H9 (cell line): ENCODE measurements around the gene SSBP3. TPM values are rescaled to one million over a fixed set of nuclear protein-coding genes. Genes with fewer than 3 reads are reported as not detected.
A peak's percentile ranks its signal among the peaks of the same experiment; 100 is the strongest.

Experiments
- DNase-seq: peaks from one replicate; pipeline ENCODE4 v3.0.0-alpha.2; 2017
- H2AFZ ChIP-seq: one replicate; pipeline ENCODE4 v1.6.1; 2013; ENCODE audit warnings: mild to moderate bottlenecking, low read length, control low read depth, moderate library complexity
- H2AK5ac ChIP-seq: 2 replicates; pipeline ENCODE4 v1.6.1; 2013; ENCODE audit warnings: low read length, control low read depth, mixed read lengths; ENCODE audit not compliant: insufficient read length
- H2BK120ac ChIP-seq: one replicate; pipeline ENCODE4 v1.6.1; 2013; ENCODE audit warnings: low read depth, mild to moderate bottlenecking, low read length, control low read depth, inconsistent platforms; ENCODE audit not compliant: poor library complexity, severe bottlenecking
- H2BK12ac ChIP-seq: 2 replicates; pipeline ENCODE4 v1.6.1; 2013; ENCODE audit warnings: low read length, control low read depth, mixed read lengths, low read depth; ENCODE audit not compliant: insufficient read length
- H2BK15ac ChIP-seq: 2 replicates; pipeline ENCODE4 v1.6.1; 2013; ENCODE audit warnings: low read depth, low read length, control low read depth
- H2BK20ac ChIP-seq: one replicate; pipeline ENCODE4 v1.6.1; 2013; ENCODE audit warnings: low read depth, mild to moderate bottlenecking, low read length, control low read depth, inconsistent platforms; ENCODE audit not compliant: poor library complexity, severe bottlenecking
- H2BK5ac ChIP-seq: 2 replicates; pipeline ENCODE4 v1.6.1; 2013; ENCODE audit warnings: low read length, control low read depth, mixed read lengths; ENCODE audit not compliant: insufficient read length
- H3K14ac ChIP-seq: 2 replicates; pipeline ENCODE4 v1.6.1; 2013; ENCODE audit warnings: low read length, control low read depth; ENCODE audit not compliant: insufficient read depth
- H3K18ac ChIP-seq: 2 replicates; pipeline ENCODE4 v1.6.1; 2013; ENCODE audit warnings: low read depth, mild to moderate bottlenecking, mixed read lengths, low read length, control low read depth; ENCODE audit not compliant: insufficient read length
- H3K23ac ChIP-seq: 2 replicates; pipeline ENCODE4 v1.6.1; 2013; ENCODE audit warnings: low read length, control low read depth, mixed read lengths, low read depth; ENCODE audit not compliant: insufficient read length
- H3K23me2 ChIP-seq: 2 replicates; pipeline ENCODE4 v1.6.1; 2013; ENCODE audit warnings: low read depth, mild to moderate bottlenecking, mixed read lengths, low read length, control low read depth; ENCODE audit not compliant: insufficient read length, poor library complexity, severe bottlenecking
- H3K27ac ChIP-seq: 2 replicates; pipeline ENCODE4 v1.5.1; 2013; ENCODE audit warnings: low read length, control low read depth, mixed read lengths, low read depth; ENCODE audit not compliant: insufficient read length
- H3K27me3 ChIP-seq: 2 replicates; pipeline ENCODE4 v1.6.1; 2013; ENCODE audit warnings: low read length, control low read depth, inconsistent platforms; ENCODE audit not compliant: insufficient read depth
- H3K4ac ChIP-seq: 2 replicates; pipeline ENCODE4 v1.6.1; 2013; ENCODE audit warnings: low read depth, mild to moderate bottlenecking, control low read depth, inconsistent platforms, low read length, moderate library complexity
- H3K4me1 ChIP-seq: 2 replicates; pipeline ENCODE4 v1.6.1; 2013; ENCODE audit warnings: low read length, control low read depth, inconsistent platforms; ENCODE audit not compliant: insufficient read depth
- H3K4me2 ChIP-seq: 2 replicates; pipeline ENCODE4 v1.6.1; 2013; ENCODE audit warnings: low read length, control low read depth, mixed read lengths; ENCODE audit not compliant: insufficient read length, insufficient read depth
- H3K56ac ChIP-seq: 2 replicates; pipeline ENCODE4 v1.6.1; 2013; ENCODE audit warnings: low read depth, mild to moderate bottlenecking, mixed read lengths, low read length, control low read depth; ENCODE audit not compliant: insufficient read length
- H3K79me1 ChIP-seq: 2 replicates; pipeline ENCODE4 v1.6.1; 2013; ENCODE audit warnings: low read depth, mild to moderate bottlenecking, moderate library complexity, low read length, control low read depth, inconsistent platforms; ENCODE audit not compliant: insufficient read depth, poor library complexity, severe bottlenecking
- H3K79me2 ChIP-seq: 2 replicates; pipeline ENCODE4 v1.6.1; 2013; ENCODE audit warnings: low read length, control low read depth, inconsistent platforms; ENCODE audit not compliant: insufficient read depth
- H3K9ac ChIP-seq: 2 replicates; pipeline ENCODE4 v1.6.1; 2013; ENCODE audit warnings: low read length, control low read depth, mixed read lengths; ENCODE audit not compliant: insufficient read length; ENCODE audit errors: extremely low read depth
- H3K9me3 ChIP-seq: one replicate; pipeline ENCODE4 v1.6.1; 2013; ENCODE audit warnings: low read depth, low read length, inconsistent platforms; ENCODE audit not compliant: control insufficient read depth
- H3T11ph ChIP-seq: one replicate; pipeline ENCODE4 v1.6.1; 2013; ENCODE audit warnings: mild to moderate bottlenecking, low read length, control low read depth, inconsistent platforms
- H4K20me1 ChIP-seq: one replicate; pipeline ENCODE4 v1.6.1; 2013; ENCODE audit not compliant: control insufficient read depth, insufficient read length, insufficient read depth
- H4K5ac ChIP-seq: 2 replicates; pipeline ENCODE4 v1.6.1; 2013; ENCODE audit warnings: low read depth, mild to moderate bottlenecking, mixed read lengths, low read length, control low read depth; ENCODE audit not compliant: insufficient read length
- H4K8ac ChIP-seq: replicated peaks from 2 replicates; pipeline ENCODE4 v1.6.1; 2013; ENCODE audit warnings: low read length, control low read depth, mixed read lengths, low read depth; ENCODE audit not compliant: insufficient read length
- H4K91ac ChIP-seq: 2 replicates; pipeline ENCODE4 v1.6.1; 2013; ENCODE audit warnings: low read depth, mild to moderate bottlenecking, moderate library complexity, mixed read lengths, low read length, control low read depth; ENCODE audit not compliant: insufficient read length
- H3K27ac Mint-ChIP-seq, 3 experiments: 2 replicates in 2 of 3; 3 replicates in 1 of 3; pipeline ENCODE4 v1.8.0; 2020 to 2021; ENCODE audit warnings: mixed read lengths in 3 of 3, mild to moderate bottlenecking in 1 of 3, moderate library complexity in 1 of 3
- H3K27me3 Mint-ChIP-seq: 2 replicates; pipeline ENCODE4 v1.8.0; 2021; ENCODE audit warnings: low read depth, mild to moderate bottlenecking, moderate library complexity, mixed read lengths
- H3K36me3 Mint-ChIP-seq, 3 experiments: 2 replicates in 2 of 3; 3 replicates in 1 of 3; pipeline ENCODE4 v1.8.0; 2020 to 2021; ENCODE audit warnings: low read depth in 3 of 3, mixed read lengths in 3 of 3; ENCODE audit not compliant: insufficient read depth in 1 of 3
- H3K4me1 Mint-ChIP-seq, 2 experiments: 2 replicates each; pipeline ENCODE4 v1.8.0; 2020; ENCODE audit warnings: mixed read lengths in 2 of 2
- H3K4me3 Mint-ChIP-seq, 2 experiments: 2 replicates in 1 of 2; 3 replicates in 1 of 2; pipeline ENCODE4 v1.8.0; 2020 to 2021; ENCODE audit warnings: mild to moderate bottlenecking in 2 of 2, mixed read lengths in 2 of 2, moderate library complexity in 1 of 2
- H3K9me3 Mint-ChIP-seq, 2 experiments: 2 replicates in 1 of 2; 3 replicates in 1 of 2; pipeline ENCODE4 v1.8.0; 2020; ENCODE audit warnings: mild to moderate bottlenecking in 2 of 2, mixed read lengths in 2 of 2, moderate library complexity in 1 of 2
- CTCF ChIP-seq: fragments of 200-600 bp; sonication (generic); conservative IDR thresholded peaks from 3 replicates; pipeline ENCODE4 v1.8.0; 2021; ENCODE audit warnings: antibody characterized with exemption, mild to moderate bottlenecking
- WGBS: extraction: QIAGEN DNeasy Blood & Tissue Kit; methylation state at CpG from one replicate; pipeline ENCODE4 v1.1.7; 2013; ENCODE audit warnings: missing lambda C conversion rate, low lambda C conversion rate, mixed read lengths; ENCODE audit not compliant: insufficient read length; ENCODE audit errors: extremely low coverage; 5-methylcytosine and 5-hydroxymethylcytosine counted together
- total RNA-seq: library from RNA; stranded (reverse); gene quantifications from 2 replicates; pipeline ENCODE4 v1.2.1, GENCODE V29; 2021

The SSBP3 gene
- total RNA-seq, 1 experiment from 2014 or later: 126 TPM

GRCh38 chr1:54252371-54252936 is 153.7 kb downstream of the SSBP3 start:
- no peak overlapping the region for H3K56ac ChIP-seq
- no peak overlapping the region for H2AK5ac ChIP-seq
- no peak overlapping the region for H3K18ac ChIP-seq
- H2BK120ac ChIP-seq: no peak overlapping the region
- H4K91ac ChIP-seq: no peak overlapping the region
- no peak for DNase-seq
- no peak overlapping the region for H2AFZ ChIP-seq
- H3K14ac ChIP-seq: no peak overlapping the region
- no peaks in the 10 kb centered on the region for H3K79me1 ChIP-seq
- no peak overlapping the region for H3K23ac ChIP-seq
- peaks cover 3% of the 10 kb centered on the region for H4K20me1 ChIP-seq
- H3K27ac ChIP-seq: no peak overlapping the region
- no peak for TF ChIP-seq CTCF
- no peak overlapping the region for H2BK15ac ChIP-seq
- Mint-ChIP-seq H3K27me3 (no peaks in the 10 kb centered on the region), H3K9me3 (no peaks in the 10 kb centered on the region), H3K36me3 (peaks cover 3 to 30% (median 18%) of the 10 kb centered on the region in 3 experiments; a peak in 6 of 7 replicates), H3K4me1 (peaks cover 17 to 22% of the 10 kb centered on the region in 2 experiments), H3K27ac (peak overlapping the region in 2 of 3 experiments; percentile 27 to 63; a peak in 5 of 7 replicates), H3K4me3 (no peak overlapping the region)
- H3K9ac ChIP-seq: no peak overlapping the region
- no peaks in the 10 kb centered on the region for H3K9me3 ChIP-seq
- H3T11ph ChIP-seq: no peak overlapping the region
- no CpG with 5 or more reads among the region's 11 CpGs for WGBS
- H4K5ac ChIP-seq: no peak overlapping the region
- no peak overlapping the region for H2BK20ac ChIP-seq
- H3K79me2 ChIP-seq: no peaks in the 10 kb centered on the region
- H2BK5ac ChIP-seq: no peak overlapping the region
- H3K23me2 ChIP-seq: no peaks in the 10 kb centered on the region
- H4K8ac ChIP-seq: no peak overlapping the region
- no peaks in the 10 kb centered on the region; the same call in 1 of the 2 replicates for H3K4me1 ChIP-seq
- H2BK12ac ChIP-seq: no peak overlapping the region
- no peak overlapping the region for H3K4me2 ChIP-seq
- H3K27me3 ChIP-seq: no peaks in the 10 kb centered on the region
- H3K4ac ChIP-seq: no peak overlapping the region
